Measurements from ENCODE around the gene LYSMD1. TPM values are rescaled to one million over a fixed set of nuclear protein-coding genes. Genes with fewer than 3 reads are reported as not detected.
"Not testable (repeated sequence)": the region's sequence is repeated elsewhere in the genome, so short reads cannot be mapped to it uniquely, and the experiment has no call there.

Gene LYSMD1, protein sequence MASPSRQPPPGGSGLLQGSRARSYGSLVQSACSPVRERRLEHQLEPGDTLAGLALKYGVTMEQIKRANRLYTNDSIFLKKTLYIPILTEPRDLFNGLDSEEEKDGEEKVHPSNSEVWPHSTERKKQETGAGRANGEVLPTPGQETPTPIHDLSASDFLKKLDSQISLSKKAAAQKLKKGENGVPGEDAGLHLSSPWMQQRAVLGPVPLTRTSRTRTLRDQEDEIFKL
- 10 to 100 TPM in 1 of 2 donors, 1 to 10 TPM in 1; 9.7 to 10.3 TPM for total RNA-seq
- long read RNA-seq: 0 reads

DNA sequence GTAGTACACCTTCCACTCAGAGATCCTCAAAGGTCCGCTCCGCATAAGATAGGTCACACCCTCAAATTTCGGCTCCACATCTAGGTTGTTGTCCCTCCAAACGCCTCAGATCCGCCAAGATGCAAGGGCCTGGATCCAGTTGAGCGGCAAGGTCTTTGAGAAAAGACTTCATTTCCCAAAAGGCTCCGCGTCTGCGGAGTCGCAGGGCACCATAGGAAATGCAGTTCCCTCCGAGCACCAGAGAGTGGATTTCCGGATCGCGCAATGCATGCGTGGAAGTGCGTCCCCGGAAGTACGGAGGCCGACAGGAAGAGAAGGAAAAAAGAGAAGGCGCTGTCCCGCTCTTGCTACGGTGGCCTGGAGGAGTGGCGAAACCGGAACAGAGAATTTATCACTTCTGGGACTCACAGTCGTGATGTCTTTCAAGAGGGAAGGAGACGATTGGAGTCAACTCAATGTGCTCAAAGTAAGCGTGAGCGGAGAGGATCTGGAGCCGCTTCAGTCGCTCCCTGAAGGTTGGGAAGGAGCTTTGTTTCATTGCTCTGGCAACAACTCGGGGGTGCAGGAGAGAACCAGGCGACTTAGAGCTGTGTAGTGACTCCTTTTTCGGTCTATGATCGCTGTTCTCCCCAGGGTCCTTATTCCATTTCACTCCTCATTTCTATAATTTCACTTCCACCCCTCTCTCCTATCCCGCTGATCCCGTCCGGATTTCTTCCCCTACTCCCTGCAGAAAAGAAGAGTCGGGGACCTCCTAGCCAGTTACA lies at the start of gene LYSMD1, which contains the start of gene SCNM1:
TSS of gene LYSMD1 (minus strand) at position 165 of the 767 bp plus-strand sequence. CDS start 644 bp downstream, outside the sequence.
TSS of gene SCNM1 (plus strand) at position 407 of the 767 bp plus-strand sequence. CDS start at position 416, 9 bp downstream.
- intact Hi-C loops (cut with DNase I): no loop called here
- ATAC-seq (peak; percentile 96), DNase-seq (peak; percentile 97)

DNA sequence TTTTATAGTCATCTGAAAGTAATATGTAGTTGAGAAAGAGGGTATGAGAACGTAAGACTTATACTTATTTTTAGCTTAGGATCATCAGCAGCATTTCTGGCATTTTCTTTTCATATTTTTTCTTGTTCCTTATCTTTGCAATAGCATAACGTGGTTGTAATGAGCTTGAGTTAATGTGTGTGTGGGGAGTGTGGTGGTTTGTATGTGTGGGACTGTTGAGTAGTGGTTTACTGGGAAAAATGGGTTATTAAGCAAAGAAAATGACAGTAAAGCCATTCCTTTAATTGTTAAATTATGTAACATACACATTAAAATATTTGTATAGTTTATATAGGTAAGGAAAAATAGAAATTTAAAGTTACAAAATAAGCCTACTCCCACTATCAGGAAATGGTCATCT lies 47.9 kb upstream of the LYSMD1 start:
- no peak for DNase-seq
- no peak for ATAC-seq
- intact Hi-C loops (cut with DNase I): no loop called here

DNA sequence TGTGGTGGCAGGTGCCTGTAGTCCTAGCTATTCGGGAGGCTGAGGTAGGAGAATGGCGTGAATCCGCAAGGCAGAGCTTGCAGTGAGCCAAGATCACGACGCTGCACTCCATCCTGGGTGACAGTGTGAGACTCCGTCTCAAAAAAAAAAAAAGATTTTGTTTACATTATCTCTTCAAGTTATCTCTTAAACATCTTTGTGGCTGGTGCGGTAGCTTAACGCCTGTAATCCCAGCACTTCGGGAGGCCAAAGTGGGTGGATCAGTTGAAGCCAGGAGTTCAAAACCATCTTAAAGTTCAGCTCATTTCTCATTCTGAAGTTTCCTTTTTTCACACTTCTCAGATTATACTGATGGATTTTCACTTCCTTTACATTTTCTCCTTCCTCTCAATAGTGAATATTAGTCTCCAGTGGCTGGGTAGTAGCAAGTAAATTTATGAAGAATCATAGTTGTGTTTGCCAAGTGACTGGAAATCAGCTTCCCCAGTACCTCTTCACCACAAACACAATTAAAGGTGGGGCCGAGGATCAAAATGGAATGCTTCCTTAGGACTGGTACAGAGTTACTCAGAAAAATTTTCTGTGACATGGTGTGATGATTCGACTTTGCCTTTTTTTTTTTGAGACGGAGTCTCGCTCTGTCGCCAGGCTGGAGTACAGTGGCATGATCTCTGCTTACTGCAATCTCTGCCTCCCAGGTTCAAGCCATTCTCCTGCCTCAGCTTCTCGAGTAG lies 46.4 kb upstream of the LYSMD1 start:
- intact Hi-C loops (cut with DNase I): no loop called here
- no peak for DNase-seq
- no peak for ATAC-seq

DNA sequence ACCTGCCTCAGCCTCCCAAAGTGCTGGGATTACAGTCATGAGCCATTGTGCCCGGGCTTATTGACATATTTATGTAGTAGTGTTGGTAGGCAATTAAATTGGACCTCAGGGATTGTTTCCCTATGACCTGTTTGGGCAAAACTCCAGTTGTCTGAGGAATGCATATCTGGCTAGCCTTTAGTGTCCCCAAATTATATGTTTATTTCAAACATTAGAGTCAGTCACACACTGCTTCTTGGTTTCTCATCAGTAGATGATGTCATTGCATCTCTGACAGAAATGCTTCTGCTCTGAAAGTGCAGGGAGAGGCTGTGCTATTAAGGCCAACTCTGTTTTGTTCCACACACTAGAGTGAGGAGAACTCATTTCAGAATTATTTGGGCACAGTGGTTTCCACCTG lies 45.1 kb upstream of the LYSMD1 start:
- ATAC-seq: no peak
- intact Hi-C loops (cut with DNase I): no loop called here
- DNase-seq: no peak

DNA sequence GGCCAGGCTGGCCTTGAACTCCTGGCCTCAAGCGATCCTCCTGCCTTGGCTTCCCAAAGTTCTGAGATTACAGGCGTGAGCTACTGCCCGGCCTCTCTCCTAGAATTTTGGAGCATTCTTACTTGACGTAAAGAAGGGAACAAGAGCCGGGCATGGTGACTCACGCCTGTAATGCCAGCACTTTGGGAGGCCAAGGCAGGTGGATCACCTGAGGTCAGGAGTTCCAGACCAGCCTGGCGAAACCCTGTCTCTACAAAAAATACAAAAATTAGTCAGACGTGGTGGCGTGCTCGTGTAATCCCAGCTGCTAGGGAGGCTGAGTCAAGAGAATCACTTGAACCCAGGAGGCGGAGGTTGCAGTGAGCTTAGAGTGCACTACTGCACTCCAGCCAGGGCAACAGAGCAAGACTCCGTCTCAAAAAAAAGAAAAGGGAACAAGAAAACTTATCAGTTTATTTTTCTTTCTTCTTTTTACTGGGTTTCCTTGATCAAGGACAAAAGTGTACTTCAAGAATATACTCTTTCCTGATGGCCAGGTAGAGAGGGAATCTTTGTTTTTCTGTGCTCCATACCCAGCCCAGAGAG lies 39.8 kb upstream of the LYSMD1 start:
- intact Hi-C loops (cut with DNase I); ATAC-seq; DNase-seq: not testable (repeated sequence)

DNA sequence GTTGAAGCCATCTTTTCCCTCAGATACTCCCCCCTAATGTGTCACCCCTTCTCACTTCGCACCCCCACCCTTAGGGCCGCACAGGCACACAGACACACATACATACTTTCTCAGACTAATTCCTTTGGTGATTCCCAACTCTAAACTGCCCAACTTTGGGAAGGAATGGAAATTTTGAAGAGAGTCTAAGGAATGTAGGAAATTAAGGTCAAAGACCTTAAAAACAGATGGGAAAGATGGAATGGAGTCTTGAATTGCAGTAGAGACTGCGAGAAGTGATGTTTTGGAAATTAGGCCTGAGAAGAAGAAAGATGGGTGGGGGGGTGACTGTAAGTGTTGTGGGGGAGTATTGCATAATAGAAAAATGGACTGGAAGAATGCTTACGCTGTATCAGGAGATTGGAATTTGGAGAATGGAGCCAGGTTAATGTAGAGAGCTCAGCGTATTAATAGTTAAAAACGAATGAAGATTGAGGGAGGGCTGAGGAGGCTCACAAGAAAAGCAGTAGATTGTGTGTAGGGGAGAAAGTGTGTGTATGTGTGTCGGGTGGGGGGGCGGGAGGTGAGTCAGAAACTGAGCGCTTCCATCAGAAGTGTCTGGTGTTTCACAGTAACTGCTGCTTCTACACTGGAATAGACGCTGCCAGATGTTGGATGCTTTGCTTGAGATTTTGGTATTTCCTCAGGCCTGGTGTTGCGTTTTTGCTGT lies 34.3 kb upstream of the LYSMD1 start:
- DNase-seq (no peak), ATAC-seq (peak in 1 of 2 donors; percentile 18)
- intact Hi-C loops (cut with DNase I): loop anchor here in 1 of 2 donors (5.0 to 10.0 kb wide), 2 partner anchors 52 to 145 kb away; partner anchors contain the start of genes PSMD4 and RFX5

DNA sequence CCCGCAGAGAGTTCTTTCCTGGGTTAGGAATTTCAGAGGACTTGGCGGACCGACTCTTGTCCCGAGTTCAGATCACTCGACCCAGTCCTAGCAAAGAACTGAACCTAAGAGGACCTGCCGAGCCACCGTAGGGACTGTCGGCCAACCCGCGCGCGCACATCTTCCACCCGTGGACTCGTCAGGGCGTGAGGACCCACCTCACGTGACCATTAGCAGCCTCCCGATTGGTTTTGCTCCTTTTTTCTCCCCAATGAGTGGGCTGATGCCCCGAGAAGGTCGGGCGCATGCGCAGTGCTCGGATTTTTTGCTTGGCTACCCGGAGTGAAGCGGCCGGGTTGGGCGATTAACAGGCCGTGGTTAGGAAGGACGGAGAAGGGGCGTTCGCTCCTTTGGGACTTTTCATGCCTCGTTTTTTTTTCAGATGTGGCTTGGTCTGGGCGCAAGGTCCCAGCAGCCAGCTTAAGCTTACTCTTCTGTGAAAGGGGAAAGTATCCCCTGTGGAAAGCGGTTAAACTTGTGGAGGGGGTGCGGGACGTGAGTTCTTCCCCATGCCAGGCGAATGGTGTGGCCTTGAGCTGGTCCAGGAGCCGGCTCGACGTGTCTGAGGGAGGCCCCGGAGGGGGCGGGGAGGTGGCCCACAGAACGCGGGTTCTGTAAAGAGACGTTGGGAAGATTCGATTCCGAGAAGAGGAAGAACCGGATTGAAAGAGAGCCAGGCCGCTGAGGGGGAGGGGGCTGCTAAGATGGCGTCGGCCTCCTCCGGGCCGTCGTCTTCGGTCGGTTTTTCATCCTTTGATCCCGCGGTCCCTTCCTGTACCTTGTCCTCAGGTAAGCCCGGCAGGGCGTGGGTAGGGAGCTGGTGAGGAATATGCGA lies 32.8 kb upstream of the LYSMD1 start, which contains the start of gene PIP5K1A:
TSS of gene PIP5K1A (plus strand) at position 299 of the 874 bp plus-strand sequence. CDS start at position 744, 445 bp downstream.
- intact Hi-C loops (cut with DNase I): loop anchor here in 1 of 2 donors (5.0 to 10.0 kb wide), 2 partner anchors 54 to 146 kb away; partner anchors contain the start of genes PSMD4 and RFX5
- DNase-seq (peak; percentile 100), ATAC-seq (peak; percentile 94 to 97)

DNA sequence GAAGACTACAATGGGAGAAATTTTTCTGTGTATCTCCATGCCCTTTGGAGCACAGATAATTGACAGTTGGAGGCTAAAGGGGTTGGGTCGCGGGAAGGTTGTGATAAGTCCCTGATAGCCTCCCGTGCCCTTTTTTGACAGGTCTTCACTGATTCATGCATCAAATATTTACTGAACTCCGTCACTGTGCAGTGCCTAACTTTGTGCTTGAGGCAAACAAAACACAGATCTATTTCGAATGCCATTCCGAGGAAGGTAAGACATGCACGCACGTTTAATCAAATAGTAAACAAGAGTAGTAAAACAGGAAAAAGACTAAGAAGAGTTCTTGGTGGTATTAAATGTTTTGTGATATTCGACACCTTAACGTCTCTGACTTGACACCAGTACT lies 32.2 kb upstream of the LYSMD1 start:
- no peak for ATAC-seq
- DNase-seq: no peak
- intact Hi-C loops (cut with DNase I): loop anchor here (2.0 to 10.0 kb wide), 3 partner anchors 54 to 147 kb away; partner anchors contain the start of genes PSMD4 (in 1 of the 2) and RFX5 (in 1 of the 2)

DNA sequence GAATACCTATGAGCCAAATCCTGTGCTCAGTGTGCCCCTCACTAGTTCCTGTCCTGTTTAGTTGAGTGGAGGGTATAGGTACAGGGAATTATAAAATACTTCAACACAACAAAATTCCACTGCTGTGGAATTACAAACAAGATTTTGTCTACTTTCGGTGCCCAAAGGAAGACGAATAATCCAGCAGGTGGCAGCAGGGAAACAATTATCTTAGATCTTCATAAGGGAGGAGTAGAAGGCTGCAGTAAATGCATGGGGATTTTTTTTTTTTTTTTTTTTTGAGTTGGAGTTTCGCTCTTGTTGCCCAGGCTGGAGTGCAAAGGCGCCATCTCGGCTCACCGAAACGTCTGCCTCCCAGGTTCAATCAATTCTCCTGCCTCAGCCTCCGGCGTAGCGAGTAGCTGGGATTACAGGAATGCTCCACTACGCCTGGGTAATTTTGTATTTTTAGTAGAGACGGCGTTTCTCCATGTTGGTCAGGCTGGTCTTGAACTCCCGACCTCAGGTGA lies 30.6 kb upstream of the LYSMD1 start:
- intact Hi-C loops (cut with DNase I): loop anchor here (2.0 to 10.0 kb wide), 3 partner anchors 56 to 148 kb away; partner anchors contain the start of genes PSMD4 (in 1 of the 2) and RFX5 (in 1 of the 2)
- peak; percentile 51 for DNase-seq
- peak; percentile 9 to 13 for ATAC-seq

DNA sequence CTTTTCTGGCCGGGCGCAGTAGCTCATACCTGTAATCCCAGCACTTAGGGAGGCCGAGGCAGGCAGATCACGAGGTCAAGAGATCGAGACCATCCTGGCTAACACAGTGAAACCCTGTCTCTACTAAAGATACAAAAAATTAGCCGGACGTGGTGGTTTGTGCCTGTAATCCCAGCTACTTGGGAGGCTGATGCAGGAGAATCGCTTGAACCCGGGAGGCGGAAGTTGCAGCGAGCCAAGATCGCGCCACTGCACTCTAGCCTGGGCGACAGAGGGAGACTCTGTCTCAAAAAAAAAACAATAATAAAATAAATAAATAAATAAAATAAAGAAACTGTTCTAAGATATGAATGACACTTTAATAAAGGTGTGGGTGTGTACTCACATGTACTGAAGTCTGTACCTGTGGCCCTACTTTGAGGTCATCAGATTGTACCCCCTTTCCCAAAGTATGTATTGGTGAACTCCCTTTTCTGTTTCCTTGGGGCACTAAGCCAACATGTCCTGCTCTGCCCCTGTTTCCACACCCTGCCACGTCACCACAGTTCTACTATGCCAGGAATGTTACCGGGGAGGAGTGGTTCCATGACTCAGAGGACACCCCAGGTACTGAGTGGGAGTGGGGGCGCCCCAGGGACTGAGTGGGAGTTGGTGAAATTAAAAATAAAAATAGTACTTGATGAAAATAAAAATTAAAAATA lies 29.3 kb upstream of the LYSMD1 start:
- ATAC-seq: peak in 1 of 2 donors; percentile 30
- intact Hi-C loops (cut with DNase I): loop anchor here in 1 of 2 donors (5.0 to 10.0 kb wide), 2 partner anchors 57 to 150 kb away; partner anchors contain the start of genes PSMD4 and RFX5
- peak; percentile 73 for DNase-seq

DNA sequence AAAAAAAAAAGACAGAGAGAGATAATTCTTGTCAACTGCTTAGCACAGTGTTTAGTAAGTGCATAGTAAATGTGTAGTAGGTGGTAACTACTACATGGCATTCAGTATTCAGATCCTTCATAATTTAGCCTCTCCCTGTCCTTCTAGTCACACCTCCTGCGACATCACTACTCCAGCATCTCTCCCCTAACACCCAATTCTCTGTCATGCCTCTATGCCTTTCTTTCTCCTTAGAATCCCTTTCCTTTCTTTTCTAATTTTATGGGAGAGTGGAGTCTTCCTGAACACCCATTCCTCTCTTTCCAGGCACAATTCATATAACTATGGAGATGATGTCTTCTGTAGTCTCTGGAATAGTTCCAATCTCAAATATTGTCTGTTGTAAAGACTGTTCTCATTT lies 28.2 kb upstream of the LYSMD1 start:
- intact Hi-C loops (cut with DNase I): loop anchor here in 1 of 2 donors (10.0 kb wide), 1 partner anchor 151 kb away; the partner anchor contains the start of gene RFX5
- DNase-seq: no peak
- ATAC-seq: no peak

DNA sequence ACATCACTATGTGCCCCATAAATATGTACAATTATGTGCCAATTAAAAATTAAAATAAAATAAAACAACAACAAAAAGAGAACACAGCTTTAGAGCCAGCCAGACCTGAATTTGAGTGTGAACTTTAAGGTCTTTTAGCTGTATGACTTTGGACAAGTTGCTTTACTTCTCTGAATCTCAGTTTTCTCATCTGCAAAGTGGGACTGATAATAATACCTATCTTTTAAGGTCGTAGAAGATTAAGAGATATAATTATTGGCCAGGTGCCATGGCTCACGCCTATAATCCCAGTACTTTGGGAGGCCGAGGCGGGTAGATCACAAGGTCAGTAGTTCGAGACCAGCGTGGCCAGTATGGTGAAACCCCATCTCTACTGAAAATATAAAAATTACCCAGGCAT lies 27.6 kb upstream of the LYSMD1 start:
- DNase-seq (no peak), ATAC-seq (no peak)
- intact Hi-C loops (cut with DNase I): loop anchor here in 1 of 2 donors (10.0 kb wide), 1 partner anchor 151 kb away; the partner anchor contains the start of gene RFX5

DNA sequence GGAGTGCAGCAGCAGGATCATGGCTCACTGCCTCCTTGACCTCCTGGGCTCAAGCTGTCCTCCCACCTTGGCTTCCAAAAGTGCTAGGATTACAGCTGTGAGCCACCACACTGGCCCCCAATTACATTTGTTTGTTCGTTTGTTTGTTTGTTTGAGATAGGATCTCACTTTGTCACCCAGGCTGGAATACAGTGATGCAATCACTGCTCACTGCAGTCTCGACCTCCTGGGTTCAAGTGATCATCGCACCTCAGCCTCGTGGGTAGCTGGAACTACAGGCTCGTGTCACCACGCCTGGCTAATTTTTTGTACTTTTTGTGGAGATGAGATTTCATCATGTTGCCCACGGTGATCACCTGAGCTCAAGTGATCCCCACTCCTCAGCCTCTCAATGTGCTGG lies 26.3 kb upstream of the LYSMD1 start:
- intact Hi-C loops (cut with DNase I): loop anchor here in 1 of 2 donors (10.0 kb wide), 1 partner anchor 153 kb away; the partner anchor contains the start of gene RFX5
- ATAC-seq (no peak), DNase-seq (no peak)

DNA sequence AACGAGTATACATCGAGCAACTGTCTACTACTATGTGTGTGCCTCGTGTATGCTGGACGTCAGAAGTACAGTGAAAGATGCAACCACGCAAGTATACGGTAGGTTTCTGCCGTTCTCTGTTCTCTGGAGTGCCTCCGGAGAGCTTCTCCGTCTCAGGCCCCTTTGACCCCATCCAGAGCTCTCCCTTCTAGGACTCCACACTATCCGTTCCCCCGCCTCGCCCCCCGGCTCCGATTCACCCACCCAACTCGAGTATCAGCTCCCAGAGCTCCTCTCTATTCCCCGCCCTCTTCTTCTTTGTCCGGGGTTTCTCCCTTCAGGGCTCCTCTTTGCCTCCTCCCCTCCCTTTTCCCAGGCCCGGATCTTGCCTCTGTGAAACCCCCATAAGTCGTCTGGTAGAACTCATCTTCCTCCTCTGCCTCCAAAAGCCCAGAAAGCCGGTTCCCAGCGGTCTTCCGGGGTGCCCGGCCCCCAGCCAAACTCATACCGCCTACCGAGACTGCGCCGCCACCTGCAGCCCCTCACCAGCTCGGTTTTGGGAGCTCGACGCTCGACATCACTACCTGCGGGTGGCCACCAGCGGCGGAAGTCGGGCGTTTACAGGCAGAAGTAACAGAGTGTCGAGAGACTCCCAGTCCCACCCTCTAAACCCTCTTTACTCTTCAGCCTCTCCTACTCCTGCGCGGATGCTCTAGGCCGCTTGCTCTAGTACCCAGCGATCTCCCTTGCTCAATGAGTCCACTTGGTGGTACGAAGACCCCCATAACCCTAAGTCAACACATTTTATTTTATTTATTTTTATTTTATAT lies 24.1 kb upstream of the LYSMD1 start, which contains the start of gene VPS72:
TSS of gene VPS72 (minus strand) at position 561 of the 809 bp plus-strand sequence. CDS start at position 485, 76 bp downstream.
- intact Hi-C loops (cut with DNase I): loop anchor here in 1 of 2 donors (10.0 kb wide), 1 partner anchor 155 kb away; the partner anchor contains the start of gene RFX5
- ATAC-seq (peak; percentile 98), DNase-seq (peak; percentile 87)

DNA sequence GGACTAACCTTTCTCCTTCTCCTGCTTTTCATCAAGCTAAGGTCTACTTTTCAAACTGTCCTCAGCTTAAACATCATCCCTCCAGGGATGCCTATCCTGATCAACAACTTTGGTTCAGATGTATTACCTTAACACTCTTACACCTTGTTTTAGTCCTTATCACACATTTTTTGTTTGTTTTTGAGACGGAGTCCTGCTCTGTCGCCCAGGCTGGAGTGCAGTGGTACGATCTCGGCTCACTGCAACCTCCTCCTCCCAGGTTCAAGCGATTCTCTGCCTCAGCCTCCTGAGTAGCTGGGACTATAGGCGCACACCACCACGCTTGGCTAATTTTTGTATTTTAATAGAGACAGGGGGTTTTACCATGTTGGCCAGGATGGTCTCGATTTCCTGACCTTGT lies 23.0 kb upstream of the LYSMD1 start:
- intact Hi-C loops (cut with DNase I); DNase-seq; ATAC-seq: not testable (repeated sequence)
